Keratinocyte (primary cell): ENCODE data around the gene C15orf61. TPM values are rescaled to one million over a fixed set of nuclear protein-coding genes. Genes with fewer than 3 reads are reported as not detected.

ENCODE experiments used
- DNase-seq: peaks from one replicate; pipeline ENCODE4 v3.0.0-alpha.2; 2011; ENCODE audit warnings: low read depth, missing footprints, low spot score
- FAIRE-seq: peaks from 2 replicates; lab custom pipeline; 2011; peaks lifted over from hg19 to GRCh38; lab: Jason Lieb, UNC
- H2AFZ ChIP-seq: 2 replicates; pipeline ENCODE4 v1.6.0; 2012; ENCODE audit warnings: low read length, control low read depth, inconsistent platforms; ENCODE audit not compliant: control insufficient read depth
- H3K27ac ChIP-seq: 2 replicates; pipeline ENCODE4 v1.5.1; 2011; ENCODE audit warnings: low read length; ENCODE audit not compliant: control insufficient read depth, insufficient read depth
- H3K27me3 ChIP-seq: 3 replicates; pipeline ENCODE4 v1.6.0; 2011; ENCODE audit warnings: low read length; ENCODE audit not compliant: control insufficient read depth, insufficient read depth; ENCODE audit errors: extremely low read depth
- H3K36me3 ChIP-seq, 2 experiments: 2 replicates in 1 of 2; 3 replicates in 1 of 2; pipeline ENCODE4 v1.5.1; 2011; ENCODE audit warnings: low read length in 2 of 2, mild to moderate bottlenecking in 1 of 2; ENCODE audit not compliant: control insufficient read depth in 2 of 2, insufficient read depth in 2 of 2; ENCODE audit errors: extremely low read depth in 1 of 2
- H3K4me1 ChIP-seq: 3 replicates; pipeline ENCODE4 v1.5.1; 2011; ENCODE audit warnings: low read length; ENCODE audit not compliant: control insufficient read depth, insufficient read depth; ENCODE audit errors: extremely low read depth
- H3K4me2 ChIP-seq: 3 replicates; pipeline ENCODE4 v1.6.0; 2011; ENCODE audit warnings: low read depth, low read length; ENCODE audit not compliant: control insufficient read depth, insufficient read depth; ENCODE audit errors: extremely low read depth
- H3K4me3 ChIP-seq, 3 experiments: fragments of 200-600 bp in 1 of 3; sonication (generic) in 1 of 3; 2 replicates in 2 of 3; 3 replicates in 1 of 3; pipeline ENCODE4 v1.5.1; 2011 to 2016; ENCODE audit warnings: low read length in 3 of 3, mild to moderate bottlenecking in 3 of 3, control low read depth in 2 of 3, inconsistent platforms in 1 of 3, low read depth in 1 of 3, mixed read lengths in 1 of 3, mixed run types in 1 of 3, moderate library complexity in 1 of 3; ENCODE audit not compliant: control insufficient read depth in 2 of 3, insufficient read depth in 2 of 3; ENCODE audit errors: extremely low read depth in 1 of 3
- H3K79me2 ChIP-seq: 2 replicates; pipeline ENCODE4 v1.6.0; 2012; ENCODE audit warnings: low read length; ENCODE audit not compliant: control insufficient read depth, insufficient read depth
- H3K9ac ChIP-seq: 3 replicates; pipeline ENCODE4 v1.6.0; 2011; ENCODE audit warnings: low read length; ENCODE audit not compliant: control insufficient read depth, insufficient read depth; ENCODE audit errors: extremely low read depth
- H3K9me1 ChIP-seq: 3 replicates; pipeline ENCODE4 v1.6.0; 2011; ENCODE audit warnings: low read length; ENCODE audit not compliant: control insufficient read depth, insufficient read depth; ENCODE audit errors: extremely low read depth
- H3K9me3 ChIP-seq: 2 replicates; pipeline ENCODE4 v1.5.1; 2012; ENCODE audit warnings: low read depth, low read length; ENCODE audit not compliant: control insufficient read depth
- H4K20me1 ChIP-seq: 3 replicates; pipeline ENCODE4 v1.6.0; 2011; ENCODE audit warnings: low read length; ENCODE audit not compliant: control insufficient read depth, insufficient read depth; ENCODE audit errors: extremely low read depth
- CTCF ChIP-seq, 3 experiments: IDR thresholded peaks in 1 of 3; conservative IDR thresholded peaks in 1 of 3; optimal IDR thresholded peaks in 1 of 3; 2 replicates in 2 of 3; 3 replicates in 1 of 3; pipeline versions ENCODE3 to v1.5.1; 2011; ENCODE audit warnings: low read length in 3 of 3, mild to moderate bottlenecking in 3 of 3, moderate library complexity in 2 of 3, control low read depth in 1 of 3, inconsistent platforms in 1 of 3; ENCODE audit not compliant: insufficient read depth in 2 of 3; ENCODE audit errors: extremely low read depth in 1 of 3
- EZH2 ChIP-seq: IDR thresholded peaks from one replicate; pipeline ENCODE4 v1.6.1; 2012; ENCODE audit warnings: inconsistent platforms, mild to moderate bottlenecking, low read length, moderate library complexity
- dilution Hi-C: fragments of 300-500 bp; cut with MboI; formaldehyde crosslinking; loops from one replicate; pipeline ENCODE4 v1.7.0; 2020; ENCODE audit warnings: low sequenced_read_pairs; ENCODE audit not compliant: extremely low pct_ligation_motif_present
- polyA plus RNA-seq, 5 experiments: library from polyadenylated mRNA; depleted of rRNA in 3 of 5; stranded (reverse) in 3 of 5; stranded (forward) in 1 of 5; unstranded in 1 of 5; fragments of >200 nt; gene quantifications; 1 replicate in 1 of 5; 2 replicates in 3 of 5; 3 replicates in 1 of 5; pipeline versions ENCODE4 v1.2.1 to v1.2.3, GENCODE V29; 2011 to 2012; ENCODE audit warnings: missing spikeins in 2 of 5, low read depth in 1 of 5, low replicate concordance in 1 of 5

The C15orf61 gene
- polyA plus RNA-seq, 1 donor (not counting 4 experiments of a cell fraction or from before 2014, with no cell fraction given): 2.6 TPM

- Histone ChIP-seq H3K9me3 (no peaks in the 10 kb centered on the region), H3K4me3 (no peak overlapping the region), H2AFZ (no peak overlapping the region), H3K4me2 (no peak overlapping the region), H3K27me3 (no peaks in the 10 kb centered on the region), H3K9ac (no peak overlapping the region), H3K79me2 (peaks cover 5% of the 10 kb centered on the region), H3K36me3 (peaks cover 2 to 7% of the 10 kb centered on the region in 2 experiments), H3K9me1 (peaks cover 2% of the 10 kb centered on the region), H3K27ac (no peak overlapping the region), H4K20me1 (no peaks in the 10 kb centered on the region), H3K4me1 (peaks cover 8% of the 10 kb centered on the region)
- FAIRE-seq: no peak
- TF ChIP-seq CTCF (optimal IDR thresholded peaks at IDR 0.05 in 1 of 3, IDR thresholded peaks at IDR 0.05 in 1 of 3, conservative IDR thresholded peaks at IDR 0.05 in 1 of 3; ENCODE audit: extremely low read depth in 1 of 3, insufficient read depth in 2 of 3, low read length in 3 of 3) (no peak), EZH2 (no peak)
- dilution Hi-C loops: no loop called here
- DNase-seq: no peak
Observed at GRCh38 chr15:67547064-67547463, 26.1 kb downstream of the C15orf61 start.

- Histone ChIP-seq H3K4me2 (no peak overlapping the region), H2AFZ (no peak overlapping the region), H3K4me3 (no peak overlapping the region), H4K20me1 (no peaks in the 10 kb centered on the region), H3K27ac (no peak overlapping the region), H3K36me3 (peaks cover 2 to 7% of the 10 kb centered on the region in 2 experiments), H3K9me1 (peaks cover 2% of the 10 kb centered on the region), H3K79me2 (peaks cover 5% of the 10 kb centered on the region), H3K9ac (no peak overlapping the region), H3K27me3 (no peaks in the 10 kb centered on the region), H3K4me1 (peaks cover 8% of the 10 kb centered on the region), H3K9me3 (no peaks in the 10 kb centered on the region)
- DNase-seq (no peak), FAIRE-seq (no peak)
- TF ChIP-seq EZH2: no peak
- dilution Hi-C loops: no loop called here
Observed at GRCh38 chr15:67547836-67548235, 26.9 kb downstream of the C15orf61 start.

GRCh38 chr15:67548236-67548852 is 27.4 kb downstream of the C15orf61 start:
- Histone ChIP-seq H3K9me1 (peaks cover 2% of the 10 kb centered on the region), H3K9me3 (no peaks in the 10 kb centered on the region), H4K20me1 (no peaks in the 10 kb centered on the region), H3K79me2 (peaks cover under 1% of the 10 kb centered on the region), H3K4me1 (peaks cover 6% of the 10 kb centered on the region), H3K4me3 (no peak overlapping the region), H3K36me3 (peaks cover 2 to 7% of the 10 kb centered on the region in 2 experiments), H3K27ac (no peak overlapping the region), H3K4me2 (no peak overlapping the region), H3K9ac (no peak overlapping the region), H3K27me3 (no peaks in the 10 kb centered on the region), H2AFZ (no peak overlapping the region)
- DNase-seq: no peak
- dilution Hi-C loops: no loop called here
- FAIRE-seq: no peak
- no peak for TF ChIP-seq CTCF (optimal IDR thresholded peaks at IDR 0.05 in 1 of 3, IDR thresholded peaks at IDR 0.05 in 1 of 3, conservative IDR thresholded peaks at IDR 0.05 in 1 of 3; ENCODE audit: extremely low read depth in 1 of 3, insufficient read depth in 2 of 3, low read length in 3 of 3)
- TF ChIP-seq EZH2: no peak
